ENCODE results near the gene JPH3.

Gene JPH3

DNA sequence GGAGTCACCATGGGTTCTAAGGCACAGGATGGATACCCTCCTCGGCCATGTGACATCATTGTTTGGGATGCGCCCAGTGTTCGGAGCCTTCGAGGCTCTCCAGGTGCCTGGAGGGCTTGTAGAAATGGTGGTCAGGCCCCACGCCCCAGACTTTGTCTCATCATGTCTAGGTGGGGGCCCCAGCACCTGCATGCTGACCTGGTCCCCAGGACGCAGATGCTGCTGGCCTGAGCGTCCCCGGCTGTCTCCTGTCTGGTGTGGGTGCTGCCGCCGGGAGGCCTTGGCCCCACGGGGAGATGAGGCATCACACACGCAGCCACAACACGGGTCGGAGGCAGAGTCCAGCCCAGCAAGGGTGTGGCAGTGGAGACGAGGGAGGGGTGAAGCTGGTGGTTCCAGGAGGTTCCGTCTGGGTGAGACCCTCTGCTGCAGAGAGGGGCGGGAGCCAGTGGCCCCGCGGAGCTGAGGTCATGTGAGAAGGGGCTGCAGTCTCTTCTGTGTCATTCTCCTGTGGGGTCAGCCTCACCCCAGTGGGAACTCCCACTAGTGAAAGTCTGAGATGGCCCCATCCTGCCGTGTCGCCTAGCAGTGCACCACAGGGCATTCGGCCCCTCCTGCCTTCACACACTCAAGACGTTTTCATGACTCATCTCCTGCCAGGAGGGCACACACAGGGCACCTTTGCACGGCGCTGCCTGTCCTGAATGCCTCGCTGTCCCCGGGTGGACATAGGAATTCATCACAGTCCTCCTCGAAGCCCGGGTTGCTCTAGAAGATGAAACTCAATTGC, 46.6 kb downstream of the JPH3 start:
- TF ChIP-seq, protein P1, sequence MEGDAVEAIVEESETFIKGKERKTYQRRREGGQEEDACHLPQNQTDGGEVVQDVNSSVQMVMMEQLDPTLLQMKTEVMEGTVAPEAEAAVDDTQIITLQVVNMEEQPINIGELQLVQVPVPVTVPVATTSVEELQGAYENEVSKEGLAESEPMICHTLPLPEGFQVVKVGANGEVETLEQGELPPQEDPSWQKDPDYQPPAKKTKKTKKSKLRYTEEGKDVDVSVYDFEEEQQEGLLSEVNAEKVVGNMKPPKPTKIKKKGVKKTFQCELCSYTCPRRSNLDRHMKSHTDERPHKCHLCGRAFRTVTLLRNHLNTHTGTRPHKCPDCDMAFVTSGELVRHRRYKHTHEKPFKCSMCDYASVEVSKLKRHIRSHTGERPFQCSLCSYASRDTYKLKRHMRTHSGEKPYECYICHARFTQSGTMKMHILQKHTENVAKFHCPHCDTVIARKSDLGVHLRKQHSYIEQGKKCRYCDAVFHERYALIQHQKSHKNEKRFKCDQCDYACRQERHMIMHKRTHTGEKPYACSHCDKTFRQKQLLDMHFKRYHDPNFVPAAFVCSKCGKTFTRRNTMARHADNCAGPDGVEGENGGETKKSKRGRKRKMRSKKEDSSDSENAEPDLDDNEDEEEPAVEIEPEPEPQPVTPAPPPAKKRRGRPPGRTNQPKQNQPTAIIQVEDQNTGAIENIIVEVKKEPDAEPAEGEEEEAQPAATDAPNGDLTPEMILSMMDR (IDR thresholded peaks at IDR 0.05; ENCODE audit: low read length, missing control alignments) = no peak
- H3K4me3 ChIP-seq (replicated peaks; ENCODE audit: low read depth, low read length) = no peak overlapping the region
- no peak for DNase-seq (ENCODE audit: low read depth)

DNA sequence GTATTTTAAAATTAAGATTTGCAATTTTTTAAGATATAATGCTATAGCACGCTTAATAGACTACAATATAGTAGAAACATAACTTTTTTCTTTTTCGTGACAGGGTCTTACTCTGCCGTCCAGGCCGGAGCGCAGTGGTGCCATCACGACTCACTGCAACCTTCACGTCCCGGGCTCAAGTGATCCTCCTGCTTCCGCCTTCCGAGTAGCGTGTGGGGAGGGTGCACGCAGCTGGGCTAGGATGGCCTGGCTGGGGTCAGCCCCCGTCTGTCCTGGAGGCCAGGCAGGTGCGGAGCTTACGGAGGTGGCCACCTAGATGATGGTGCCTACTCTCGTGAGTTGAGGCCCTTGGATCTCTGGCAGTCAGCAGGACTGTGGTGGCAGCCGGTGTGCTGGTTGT, 50.1 kb downstream of the JPH3 start:
- TF ChIP-seq, protein P1 (IDR thresholded peaks at IDR 0.05; ENCODE audit: low read length, missing control alignments) = no peak
- DNase-seq (ENCODE audit: low read depth) = no peak
- no peak overlapping the region for H3K4me3 ChIP-seq (replicated peaks; ENCODE audit: low read depth, low read length)

DNA sequence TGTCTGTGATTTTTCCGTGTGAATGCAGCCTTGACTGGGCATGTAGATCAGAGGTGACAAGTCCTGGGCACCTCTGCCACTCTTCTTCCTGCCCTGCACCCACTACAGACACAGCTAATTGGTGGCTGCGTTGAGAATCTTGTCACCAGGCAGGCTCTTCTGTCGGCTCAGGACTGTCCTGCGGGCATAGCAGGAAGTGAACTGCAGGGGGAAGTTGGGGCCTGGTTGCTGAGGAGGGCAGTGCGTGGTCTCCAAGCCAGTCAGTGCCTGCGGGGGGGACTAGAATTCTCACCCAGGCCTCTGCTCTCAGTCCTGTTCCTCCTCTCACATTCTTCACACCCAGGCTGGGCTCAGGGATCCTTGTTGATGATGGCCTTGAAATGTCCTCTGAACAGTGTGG, 50.5 kb downstream of the JPH3 start:
- DNase-seq (ENCODE audit: low read depth) = no peak
- no peak overlapping the region for H3K4me3 ChIP-seq (replicated peaks; ENCODE audit: low read depth, low read length)
- TF ChIP-seq, protein P1 (IDR thresholded peaks at IDR 0.05; ENCODE audit: low read length, missing control alignments) = no peak

DNA sequence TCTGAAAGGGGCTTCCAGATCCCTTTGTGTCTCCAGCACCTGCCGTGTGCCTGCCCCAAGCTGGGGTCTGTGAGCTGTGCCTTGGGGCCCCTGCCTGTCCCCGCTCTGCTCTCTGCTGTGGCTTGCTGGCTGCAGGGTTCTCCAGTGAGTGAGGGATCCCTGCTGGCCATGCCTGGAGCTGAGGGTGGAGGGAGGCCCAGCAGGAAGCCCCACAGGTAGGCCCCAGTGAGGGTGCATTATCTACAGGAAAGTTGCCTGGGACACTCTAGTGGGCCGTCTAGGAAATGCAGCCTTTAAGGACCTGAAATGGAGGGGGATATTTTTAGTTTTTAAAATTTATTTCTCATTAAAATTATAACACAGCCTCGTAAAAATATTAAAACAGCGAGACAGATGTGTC, 50.9 kb downstream of the JPH3 start:
- DNase-seq (ENCODE audit: low read depth) = peak; percentile 10

DNA sequence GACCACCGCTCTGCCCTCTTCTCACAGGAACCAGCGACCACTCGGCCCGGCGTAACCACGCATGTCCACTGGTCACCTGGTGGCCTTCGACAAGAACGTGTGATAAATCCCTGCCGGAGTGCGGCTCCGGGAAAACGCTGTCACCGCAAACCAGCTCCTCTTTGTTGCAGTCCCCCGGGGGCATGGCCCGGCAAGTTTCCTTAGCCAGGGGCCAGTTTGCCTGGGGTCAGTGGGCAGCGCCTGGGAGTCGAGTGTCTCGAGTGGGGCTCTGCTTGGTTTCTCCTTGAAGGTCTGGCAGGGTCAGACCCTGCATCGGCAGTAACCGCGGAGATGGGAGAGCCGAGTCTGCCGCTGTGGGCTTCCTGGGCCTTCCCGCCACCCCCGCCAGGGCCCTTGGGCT, 52.5 kb downstream of the JPH3 start:
- no peak for DNase-seq (ENCODE audit: low read depth)
- TF ChIP-seq, protein P1 (IDR thresholded peaks at IDR 0.05; ENCODE audit: low read length, missing control alignments) = no peak
- H3K4me3 ChIP-seq (replicated peaks; ENCODE audit: low read depth, low read length) = no peak overlapping the region

More for the DNA sequence above, 50.9 kb downstream of the JPH3 start:
- TF ChIP-seq, protein P1 (IDR thresholded peaks at IDR 0.05; ENCODE audit: low read length, missing control alignments) = peak; percentile 47
- H3K4me3 ChIP-seq (replicated peaks; ENCODE audit: low read depth, low read length) = no peak overlapping the region

DNA sequence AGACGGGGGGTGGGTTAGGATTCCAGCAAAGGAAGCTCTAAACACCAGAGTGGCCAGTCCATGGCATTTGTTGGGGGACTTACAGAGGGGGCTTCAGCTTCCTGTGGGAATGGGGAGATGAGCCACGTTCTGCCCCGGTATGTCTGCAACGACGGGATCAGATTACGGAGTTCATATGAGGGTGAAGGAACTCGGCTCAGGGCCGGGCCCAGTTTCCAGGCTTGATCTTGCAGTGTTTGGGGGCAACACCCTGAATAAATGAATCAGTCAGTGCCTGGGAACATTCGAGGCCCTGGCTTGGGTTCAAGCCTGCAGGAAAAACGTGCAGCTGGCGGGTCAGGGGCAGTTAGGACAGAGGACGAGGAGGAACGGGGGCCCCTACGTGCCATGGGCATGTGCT, 54.0 kb downstream of the JPH3 start:
- DNase-seq (ENCODE audit: low read depth) = no peak
- TF ChIP-seq, protein P1 (IDR thresholded peaks at IDR 0.05; ENCODE audit: low read length, missing control alignments) = no peak
- no peak overlapping the region for H3K4me3 ChIP-seq (replicated peaks; ENCODE audit: low read depth, low read length)

All from fibroblast of pulmonary artery (primary cell).